HL-60/S4 treated with phorbol 12-myristate 13-acetate at 8.2 ng/mL for 4 days and 3 days (cell line): ENCODE measurements around the gene SLAMF6.
"Not testable (repeated sequence)": the region's sequence is repeated elsewhere in the genome, so short reads cannot be mapped to it uniquely, and the experiment has no call there.

Source experiments
- in situ Hi-C: fragments of 300-500 bp; cut with MboI; formaldehyde crosslinking; loops from 2 replicates; pipeline ENCODE4 v1.15.0; 2022; ENCODE audit warnings: low sequenced_read_pairs

SLAMF6 gene

DNA sequence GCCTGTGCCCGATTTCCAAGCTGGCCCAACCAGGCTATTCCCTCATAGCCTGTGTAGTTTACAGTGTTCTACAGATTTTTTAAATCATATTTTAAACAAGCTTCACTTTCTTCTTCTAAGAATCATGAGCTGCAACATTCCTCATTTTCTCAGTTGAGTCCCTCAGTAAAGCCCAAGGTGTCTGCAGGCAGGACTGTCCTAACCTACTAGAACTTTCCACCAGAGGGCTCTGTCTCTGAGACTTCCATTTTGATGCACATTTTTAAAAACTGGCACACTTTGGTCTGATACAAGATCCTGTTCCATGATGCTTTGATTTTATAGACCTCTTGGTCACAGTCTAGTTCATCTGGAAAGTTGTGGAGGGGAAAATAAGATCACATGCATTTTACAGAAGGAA, 21.6 kb upstream of the SLAMF6 start:
- in situ Hi-C loops, result no loop called here

DNA sequence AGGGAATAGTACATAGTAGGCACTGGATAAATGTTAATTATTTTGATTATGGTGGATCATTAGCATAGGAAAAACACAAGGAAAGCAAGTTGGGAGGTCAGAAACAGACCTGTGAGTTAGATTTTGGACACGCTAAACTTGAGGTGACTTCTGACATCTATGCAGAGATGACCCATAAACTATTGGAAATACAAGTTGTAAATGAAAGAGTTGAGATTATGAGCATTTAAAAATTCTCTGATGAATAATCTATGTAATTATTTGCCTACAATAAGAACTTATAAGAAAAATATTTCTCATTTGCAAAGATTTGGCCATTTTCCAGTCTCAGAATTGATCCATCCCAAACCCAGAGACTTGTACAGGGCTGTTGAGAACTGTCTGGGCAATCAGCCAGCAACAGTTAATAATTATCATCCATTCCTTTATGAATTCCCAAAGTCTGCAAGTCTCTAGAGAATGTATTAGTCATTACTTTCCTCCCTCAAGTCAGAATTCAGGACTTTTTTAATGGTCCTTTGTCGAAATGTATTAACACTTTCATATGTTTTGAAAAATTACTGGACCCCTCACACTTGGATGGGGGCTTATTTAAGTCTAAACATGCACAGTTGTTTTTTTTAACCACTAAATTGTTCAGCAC, 19.4 kb upstream of the SLAMF6 start:
- in situ Hi-C loops, result no loop called here

DNA sequence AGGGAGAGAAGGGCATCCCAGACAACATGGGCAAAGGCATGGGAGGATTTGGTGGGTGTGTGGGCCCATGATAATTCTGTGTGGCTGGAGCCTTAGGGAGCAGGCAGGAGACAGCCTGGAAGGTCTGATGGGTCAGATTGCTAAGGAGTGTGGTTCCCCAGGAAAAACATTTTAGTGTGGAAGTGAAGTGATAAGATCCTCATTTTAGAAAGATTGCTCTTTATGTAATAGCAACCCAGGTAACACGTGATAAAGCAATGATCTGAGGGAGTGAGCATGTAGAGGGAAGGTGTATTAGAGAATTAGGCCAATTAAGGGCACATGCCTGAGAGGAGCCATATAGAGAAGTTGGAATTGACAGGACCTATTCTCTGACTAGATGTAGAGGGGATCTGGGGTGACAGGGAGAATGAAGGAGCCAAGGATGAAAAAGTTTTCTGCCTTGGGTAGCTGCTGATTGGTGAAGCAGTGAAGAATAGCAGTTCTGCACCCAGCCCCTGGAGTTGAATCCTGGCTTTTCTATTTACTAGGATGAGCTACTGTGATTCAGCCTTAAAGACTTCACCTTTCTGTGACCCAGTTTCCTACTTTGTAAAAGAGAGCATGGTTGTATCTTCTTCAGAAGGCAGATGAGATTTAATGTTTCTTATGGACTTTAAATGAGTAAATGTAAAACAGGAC, 18.7 kb upstream of the SLAMF6 start:
- in situ Hi-C loops, result no loop called here

DNA sequence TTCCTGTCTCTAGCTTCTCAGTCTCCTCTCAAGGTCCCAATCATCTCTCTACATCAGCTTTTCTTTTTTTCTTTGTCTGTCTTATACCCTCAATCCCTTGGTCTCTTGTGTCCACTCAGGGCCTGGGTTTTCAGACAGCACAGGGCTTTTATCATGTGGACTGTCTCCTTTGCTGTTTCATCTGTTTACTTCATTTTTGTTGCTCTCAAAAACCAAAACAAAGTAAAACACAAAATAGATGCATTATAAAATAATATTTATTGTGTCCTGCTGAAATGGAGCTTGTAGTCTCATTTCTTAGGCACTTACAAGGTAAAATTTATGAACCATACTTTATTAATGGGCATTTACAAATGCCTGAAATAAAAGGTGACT, 17.8 kb upstream of the SLAMF6 start:
- in situ Hi-C loops, result no loop called here

DNA sequence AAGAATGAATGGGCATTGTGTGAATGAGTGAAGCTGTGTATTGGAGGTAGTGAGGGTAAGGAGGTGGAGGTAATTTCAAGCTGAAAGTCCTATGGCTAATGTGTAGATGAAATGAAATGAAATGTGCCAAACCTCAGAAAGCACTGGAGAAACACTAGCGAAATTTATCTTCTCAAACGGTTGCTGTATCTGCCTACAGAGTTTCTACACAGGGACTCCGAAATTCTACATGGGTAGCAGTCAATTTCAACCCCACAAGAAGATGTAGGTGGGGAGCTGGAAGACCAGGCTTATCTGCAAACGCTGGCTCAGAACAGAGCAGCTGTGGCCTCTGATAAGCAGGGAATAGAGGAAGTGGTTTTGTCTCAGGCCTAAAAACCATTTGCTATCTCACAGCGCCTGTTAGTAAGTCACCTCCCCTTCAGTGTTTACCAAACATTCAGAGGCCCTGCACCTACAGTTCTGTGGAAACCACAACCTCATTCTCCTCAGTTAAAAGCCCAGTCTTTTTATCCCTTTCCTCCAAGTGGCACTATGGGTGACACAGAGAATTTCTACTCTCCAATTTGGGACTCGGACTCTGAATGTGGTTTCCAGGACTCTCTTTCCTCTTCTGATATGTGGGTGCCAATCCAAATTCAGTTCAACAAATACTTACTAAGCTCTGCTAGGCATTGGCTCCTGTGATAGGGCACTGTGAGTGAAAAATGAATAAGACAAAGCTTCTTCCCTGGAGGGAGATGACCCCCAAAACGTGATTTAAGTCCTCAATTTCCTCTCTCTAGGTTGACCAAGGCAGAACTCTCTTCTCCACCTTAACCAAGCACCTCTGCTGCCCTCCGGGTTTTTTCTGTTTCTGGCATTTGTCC, 17.2 kb upstream of the SLAMF6 start:
- in situ Hi-C loops, result no loop called here

DNA sequence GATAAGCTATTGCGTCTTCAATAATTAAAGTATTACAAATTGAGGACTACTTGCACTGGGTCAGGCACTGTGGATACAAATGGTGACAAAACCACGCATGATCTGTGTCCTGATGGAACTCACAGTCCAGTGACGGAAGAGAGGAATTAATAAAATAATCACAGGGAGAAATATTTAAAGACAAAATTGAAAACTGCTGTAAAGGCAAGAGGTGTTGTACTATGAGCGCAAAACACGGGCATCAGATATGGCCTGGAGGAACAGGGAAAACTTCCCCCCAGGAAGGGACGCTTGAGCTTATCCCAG, 16.6 kb upstream of the SLAMF6 start:
- in situ Hi-C loops, result no loop called here

DNA sequence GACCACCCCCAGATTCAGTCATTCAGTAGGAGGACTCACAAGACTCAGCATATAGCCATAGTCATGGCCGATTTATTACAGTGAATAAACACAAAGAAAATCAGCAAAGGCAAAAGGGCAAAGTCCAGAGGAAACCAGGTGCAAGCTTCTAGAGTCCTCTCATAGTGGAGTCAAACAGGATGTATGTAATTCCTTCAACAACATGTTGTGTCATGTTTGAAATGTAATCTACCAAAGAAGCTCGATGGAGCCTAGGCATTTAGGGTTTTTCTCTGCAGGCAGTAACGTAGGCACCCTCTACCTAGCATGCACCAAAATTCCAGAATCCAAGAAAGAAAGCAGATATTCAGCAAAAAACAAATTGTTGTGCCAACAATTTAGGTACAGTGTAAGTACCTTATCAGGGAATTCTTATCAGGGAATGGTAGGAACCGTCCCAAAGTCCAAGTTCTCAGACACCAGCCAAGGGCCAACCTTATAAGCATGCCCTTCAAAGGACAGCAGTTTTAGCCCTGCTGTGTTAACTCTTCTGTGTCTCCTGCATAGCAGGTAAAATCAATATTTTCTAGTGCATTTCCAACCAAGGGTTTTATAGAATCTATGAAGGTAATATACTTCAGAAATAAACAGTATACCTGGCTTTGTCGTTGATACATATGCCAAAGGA, 16.1 kb upstream of the SLAMF6 start:
- in situ Hi-C loops, result no loop called here

DNA sequence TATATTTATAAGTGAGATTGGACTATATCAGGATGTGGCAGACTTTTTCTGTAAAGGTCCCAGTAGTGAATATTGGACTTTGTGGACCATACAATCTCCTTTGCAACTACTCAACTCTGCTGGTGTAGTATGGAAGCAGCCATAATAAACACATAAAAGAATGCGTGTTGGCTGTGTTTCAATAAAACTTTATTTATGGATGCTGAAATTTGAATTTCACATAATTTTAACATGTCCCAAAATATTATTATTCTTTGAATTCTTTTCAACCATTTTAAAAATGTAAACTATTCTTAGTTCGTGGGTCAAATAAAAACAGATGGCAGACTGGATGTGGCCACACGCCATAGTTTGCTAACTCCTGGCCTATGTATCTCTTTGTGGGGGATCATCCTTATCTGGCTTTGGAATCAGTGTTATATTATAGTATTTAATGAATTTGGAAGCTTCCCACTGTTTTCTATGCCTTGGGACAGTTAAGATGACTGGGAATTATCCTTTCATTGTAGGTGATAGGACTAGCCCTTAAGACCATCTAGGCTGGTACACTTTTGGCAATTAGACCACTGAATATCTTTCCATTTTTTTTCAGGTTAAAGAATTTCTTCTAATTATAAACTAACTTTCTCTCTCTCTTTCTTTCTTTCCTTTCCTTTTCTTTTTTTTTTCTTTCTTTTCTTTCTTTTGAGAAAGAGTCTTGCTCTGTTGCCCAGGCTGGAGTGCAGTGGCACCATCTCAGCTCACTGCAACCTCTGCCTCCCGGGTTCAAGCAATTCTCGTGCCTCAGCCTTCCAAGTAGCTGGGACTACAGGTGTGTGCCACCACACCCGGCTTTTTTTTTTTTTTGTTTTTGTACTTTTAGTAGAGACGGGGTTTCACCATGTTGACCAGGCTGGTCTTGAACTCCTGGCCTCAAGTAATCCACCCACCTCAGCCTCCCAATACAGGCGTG, 14.9 kb upstream of the SLAMF6 start:
- in situ Hi-C loops, result no loop called here

DNA sequence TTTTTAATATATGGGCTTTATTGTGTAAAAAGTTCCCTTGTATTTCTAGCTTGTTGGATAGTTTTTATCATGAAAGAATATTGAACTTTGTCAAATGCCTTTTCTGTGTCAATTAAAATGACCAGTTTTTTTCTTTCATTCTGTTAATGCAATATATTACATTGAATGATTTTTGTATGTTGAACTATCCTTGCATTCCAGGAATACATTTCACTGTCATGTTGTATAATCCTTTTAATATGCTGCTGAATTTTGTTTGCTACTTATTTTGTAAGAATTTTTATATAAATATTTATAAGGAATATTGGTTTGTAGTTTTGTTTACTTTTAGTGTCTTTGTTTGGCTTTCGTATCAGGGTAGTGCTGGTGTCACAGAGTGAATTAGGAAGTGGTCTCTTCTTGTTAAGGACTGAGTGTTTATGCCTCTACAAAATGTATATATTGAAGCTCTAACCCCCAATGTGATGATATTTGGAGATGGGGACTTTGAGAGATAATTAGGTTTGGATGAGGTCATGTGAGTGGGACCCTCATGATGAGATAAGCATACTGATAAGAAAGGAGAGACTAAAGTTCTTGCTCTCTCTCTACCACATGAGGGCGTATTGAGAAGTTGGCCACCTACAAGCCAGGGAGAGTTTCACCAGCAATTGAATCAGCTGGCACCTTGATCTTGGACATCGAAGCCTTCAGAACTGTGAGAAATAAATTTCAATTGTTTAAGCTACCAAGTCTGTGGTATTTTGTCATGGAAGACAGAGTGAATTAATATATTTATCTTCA, 12.0 kb upstream of the SLAMF6 start:
- in situ Hi-C loops, result no loop called here

DNA sequence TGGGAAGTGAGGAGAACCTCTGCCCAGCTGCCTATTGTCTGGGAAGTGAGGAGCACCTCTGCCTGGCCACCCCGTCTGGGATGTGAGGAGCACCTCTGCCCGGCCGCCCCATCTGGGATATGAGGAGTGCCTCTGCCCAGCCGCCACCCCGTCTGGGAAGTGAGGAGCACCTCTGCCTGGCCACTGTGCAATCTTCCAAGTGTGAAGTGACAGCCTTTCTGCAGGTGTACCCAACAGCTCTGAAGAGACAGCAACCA, 9.4 kb upstream of the SLAMF6 start:
- in situ Hi-C loops, result not testable (repeated sequence)

DNA sequence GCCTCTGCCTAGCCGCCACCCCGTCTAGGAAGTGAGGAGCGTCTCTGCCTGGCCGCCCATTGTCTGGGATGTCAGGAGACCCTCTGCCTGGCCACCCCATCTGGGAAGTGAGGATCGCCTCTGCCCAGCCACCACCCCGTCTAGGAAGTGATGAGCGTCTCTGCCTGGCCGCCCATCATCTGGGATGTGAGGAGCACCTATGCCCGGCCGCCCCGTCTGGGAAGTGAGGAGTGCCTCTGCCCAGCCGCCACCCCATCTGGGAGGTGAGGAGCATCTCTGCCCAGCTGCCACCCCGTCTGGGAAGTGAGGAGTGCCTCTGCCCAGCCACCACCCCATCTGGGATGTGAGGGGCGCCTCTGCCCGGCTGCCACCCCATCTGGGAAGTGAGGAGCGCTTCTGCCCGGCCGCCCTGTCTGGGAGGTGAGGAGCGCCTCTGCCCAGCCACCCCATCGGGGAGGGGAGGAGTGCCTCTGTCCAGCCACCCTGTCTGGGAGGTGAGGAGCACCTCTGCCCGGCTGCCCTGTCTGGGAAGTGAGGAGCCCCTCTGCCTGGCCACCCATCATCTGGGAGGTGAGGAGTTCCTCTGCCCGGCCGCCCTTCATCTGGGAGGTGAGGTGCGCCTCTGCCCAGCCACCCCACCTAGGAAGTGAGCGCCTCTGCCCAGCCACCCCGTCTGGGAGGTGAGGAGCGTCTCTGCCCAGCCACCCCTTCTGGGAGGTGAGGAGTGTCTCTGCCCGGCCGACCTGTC, 8.9 kb upstream of the SLAMF6 start:
- in situ Hi-C loops, result not testable (repeated sequence)

DNA sequence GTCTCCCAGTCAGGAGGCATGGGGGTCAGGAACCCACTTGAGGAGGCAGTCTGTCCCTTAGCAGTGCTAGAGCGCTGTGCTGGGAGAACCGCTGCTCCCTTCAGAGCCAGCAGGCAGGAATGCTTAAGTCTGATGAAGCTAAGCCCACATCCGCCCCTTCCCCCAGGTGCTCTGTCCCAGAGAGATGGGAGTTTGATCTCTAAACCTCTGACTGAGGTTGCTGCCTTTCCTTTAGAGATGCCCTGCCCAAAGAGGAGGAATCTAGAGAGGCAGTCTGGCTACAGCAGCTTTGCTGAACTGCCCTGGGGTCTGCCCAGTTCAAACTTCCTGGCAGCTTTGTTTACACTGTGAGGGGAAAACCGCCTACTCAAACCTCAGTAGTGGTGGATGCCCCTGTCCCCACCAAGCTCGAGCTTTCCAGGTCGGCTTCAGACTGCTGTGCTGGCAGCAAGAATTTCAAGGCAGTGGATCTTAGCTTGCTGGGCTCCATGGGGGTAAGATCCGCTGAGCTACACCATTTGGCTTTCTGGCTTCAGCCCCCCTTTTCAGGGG, 6.4 kb upstream of the SLAMF6 start:
- in situ Hi-C loops, result not testable (repeated sequence)

DNA sequence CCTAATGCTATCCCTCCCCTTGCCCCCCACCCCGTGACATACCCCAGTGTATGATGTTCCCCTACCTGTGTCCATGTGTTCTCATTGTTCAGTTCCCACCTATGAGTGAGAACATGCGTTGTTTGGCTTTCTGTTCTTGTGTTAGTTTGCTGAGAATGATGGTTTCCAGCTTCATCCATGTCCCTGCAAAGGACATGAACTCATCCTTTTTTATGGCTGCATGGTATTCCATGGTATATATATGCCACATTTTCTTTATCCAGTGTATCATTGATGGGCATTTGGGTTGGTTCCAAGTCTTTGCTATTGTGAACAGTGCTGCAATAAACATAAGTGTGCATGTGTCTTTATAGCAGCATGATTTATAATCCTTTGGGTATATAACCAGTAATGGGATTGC, 734 bp upstream of the SLAMF6 start:
- in situ Hi-C loops, result not testable (repeated sequence)

DNA sequence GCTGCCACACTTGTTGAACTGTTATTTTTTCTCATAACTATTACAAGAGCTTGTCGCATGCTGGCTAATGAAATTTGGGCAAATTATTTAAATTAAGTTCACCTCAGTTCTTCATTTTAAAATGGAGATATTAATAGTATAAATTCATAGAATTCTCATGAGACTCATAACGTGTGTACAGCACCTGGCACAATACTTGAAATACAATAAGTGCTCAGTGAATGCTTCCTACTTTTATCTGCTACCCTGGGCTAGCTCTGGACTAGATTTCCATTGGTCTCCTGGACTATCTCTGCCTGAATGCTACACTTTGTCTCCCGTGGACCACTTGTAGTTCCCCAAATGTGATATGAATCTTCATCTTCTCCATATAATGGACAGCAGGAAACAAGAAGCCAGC, 919 bp downstream of the SLAMF6 start:
- in situ Hi-C loops, result no loop called here

DNA sequence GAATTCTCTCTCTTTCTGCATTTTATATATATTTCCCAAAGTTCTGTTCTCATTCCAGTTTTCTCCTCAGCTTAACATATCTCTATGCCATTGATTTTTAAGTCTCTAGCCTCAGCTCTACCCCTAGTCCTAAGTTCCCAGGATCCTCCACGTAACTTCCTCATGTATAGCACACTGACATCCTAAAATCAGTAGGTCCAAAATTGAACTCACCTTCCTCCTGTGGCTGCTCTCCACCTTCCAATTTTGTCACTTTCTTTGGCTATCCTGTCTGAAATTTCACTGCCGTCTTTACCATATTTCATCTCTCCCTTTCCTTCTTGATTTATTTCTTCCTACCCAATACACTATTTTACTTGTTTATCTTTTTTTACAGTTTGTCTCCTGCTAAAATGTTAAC, 1.5 kb downstream of the SLAMF6 start:
- in situ Hi-C loops, result no loop called here

DNA sequence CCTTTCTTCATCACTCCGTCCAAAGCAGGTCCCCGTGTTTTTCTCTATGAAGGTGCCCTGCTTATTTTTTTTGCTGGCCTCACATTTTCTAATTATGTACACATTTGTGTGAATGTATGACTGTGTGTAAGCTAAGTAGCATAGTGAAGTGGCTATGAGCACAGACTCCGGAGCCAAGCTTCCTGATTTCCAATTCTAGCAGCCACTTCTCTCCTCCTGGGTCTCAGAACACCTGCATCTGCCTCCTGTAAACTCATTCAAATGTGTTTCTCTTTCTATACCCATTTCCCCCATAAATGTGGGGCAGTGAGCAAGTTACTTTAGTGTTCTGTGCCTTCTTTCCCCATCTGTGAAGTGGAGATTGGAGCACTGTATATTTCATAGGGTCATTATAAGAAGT, 2.1 kb downstream of the SLAMF6 start:
- in situ Hi-C loops, result no loop called here

DNA sequence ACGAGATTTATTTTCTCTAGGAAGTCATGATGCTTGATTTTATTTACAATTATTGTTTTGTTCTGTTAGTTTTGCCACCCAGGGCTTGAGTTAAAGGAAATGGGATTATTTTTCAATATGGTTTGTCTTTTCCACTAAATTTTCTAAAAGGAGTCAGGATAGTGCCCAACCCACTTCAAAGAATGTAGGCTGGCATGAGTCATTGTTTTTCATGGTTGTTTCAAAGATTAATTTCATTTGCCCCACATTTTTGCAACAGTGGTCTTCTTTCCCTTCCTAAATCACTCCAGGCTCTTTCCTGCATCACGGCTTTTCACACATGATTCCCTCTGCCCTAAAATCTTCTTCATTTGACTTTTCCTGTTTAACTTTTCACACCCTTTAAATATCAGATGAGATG, 2.5 kb downstream of the SLAMF6 start:
- in situ Hi-C loops, result no loop called here

DNA sequence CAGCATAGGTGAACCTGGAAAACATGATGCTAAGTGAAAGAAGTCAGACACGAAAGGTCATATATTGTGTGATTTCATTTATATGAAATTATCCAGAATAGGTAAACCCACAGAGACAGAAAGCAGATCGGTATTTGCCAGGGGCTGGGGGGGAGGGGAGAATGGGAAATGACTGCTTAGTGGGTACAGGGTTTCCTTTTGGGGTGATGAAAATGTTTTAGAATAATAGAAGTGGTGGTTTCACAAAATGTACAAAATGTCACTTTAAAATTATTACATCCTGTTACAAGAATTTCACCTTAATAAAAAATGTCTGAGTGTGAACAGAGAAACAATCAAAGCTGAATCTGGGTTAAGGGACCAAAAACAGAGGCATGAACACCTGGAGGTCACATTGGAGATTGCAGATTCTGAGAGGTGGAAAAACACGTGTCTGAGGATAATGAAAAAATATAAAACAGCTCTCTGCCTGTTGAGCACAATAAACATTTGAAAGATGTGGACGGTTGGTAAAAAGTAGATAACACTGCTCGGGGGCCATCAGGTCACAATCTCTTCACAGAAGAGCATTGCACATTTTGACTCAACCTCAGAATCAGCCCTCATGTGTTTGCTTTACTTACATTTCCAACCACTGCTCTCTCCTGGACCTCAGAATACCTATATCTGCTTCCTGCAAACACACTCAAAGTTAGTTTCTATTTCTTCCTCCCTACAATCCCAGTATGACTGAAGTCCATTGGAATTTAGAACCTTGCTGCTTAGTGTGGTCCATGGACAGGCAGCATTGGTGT, 3.2 kb downstream of the SLAMF6 start:
- in situ Hi-C loops, result no loop called here
